GM12878 (cell line): ENCODE data around the gene ITPR2. TPM values are rescaled to one million over a fixed set of nuclear protein-coding genes. Genes with fewer than 3 reads are reported as not detected.

Experiments
- ATAC-seq: fragments of 200-7000 bp; cut with Tn5 transposase; 3 replicates; pipeline ENCODE4 v1.9.1; 2020; ENCODE audit warnings: mild to moderate bottlenecking, moderate library complexity
- BruUV-seq: library from RNA; stranded (reverse); fragments of 400-500 nt; replicated peaks from 2 replicates; lab custom pipeline; 2021; lab: Mats Ljungman, UMichigan
- CTCF ChIA-PET: fragments of 300-600 bp; sonication (Branson Sonifier 250); formaldehyde crosslinking; extraction: SDS; loops from one replicate; lab custom pipeline; 2021; ENCODE audit warnings: inconsistent platforms; lab: Yijun Ruan, JAX
- POLR2A ChIA-PET: fragments of 350-600 bp; formaldehyde crosslinking; extraction: SDS; loops from one replicate; lab custom pipeline; 2021; ENCODE audit warnings: inconsistent platforms; lab: Charles Lee
- RAD21 ChIA-PET: fragments of 300-600 bp; sonication (Branson Sonifier 250); formaldehyde crosslinking; loops from one replicate; lab custom pipeline; 2023; ENCODE audit warnings: antibody characterized with exemption; ENCODE audit not compliant: unreplicated experiment; lab: Charles Lee
- SMC1A ChIA-PET: fragments of 300-600 bp; sonication (Branson Sonifier 250); formaldehyde crosslinking; loops from one replicate; lab custom pipeline; 2023; ENCODE audit not compliant: unreplicated experiment, uncharacterized antibody; lab: Charles Lee
- DNase-seq: peaks from one replicate; pipeline ENCODE4 v3.0.0-alpha.2; 2011; ENCODE audit warnings: low read depth, low spot score
- FAIRE-seq: peaks from 3 replicates; lab custom pipeline; 2011; peaks lifted over from hg19 to GRCh38; lab: Jason Lieb, UNC
- H2AFZ ChIP-seq: 2 replicates; pipeline ENCODE4 v1.6.0; 2011; ENCODE audit warnings: low read depth, low read length, control low read depth; ENCODE audit not compliant: control insufficient read depth
- H3K27ac ChIP-seq: 2 replicates; pipeline ENCODE4 v1.5.1; 2011; ENCODE audit warnings: control low read depth; ENCODE audit not compliant: control insufficient read depth, insufficient read depth
- H3K27me3 ChIP-seq, 2 experiments: replicated peaks in 1 of 2; 2 replicates each; pipeline versions ENCODE4 v1.6.0 to v1.6.1; 2011; ENCODE audit warnings: low read length in 1 of 2; ENCODE audit not compliant: control insufficient read depth in 2 of 2, insufficient read depth in 2 of 2
- H3K36me3 ChIP-seq, 2 experiments: 2 replicates each; pipeline ENCODE4 v1.5.1; 2011; ENCODE audit warnings: low read length in 1 of 2; ENCODE audit not compliant: control insufficient read depth in 2 of 2, insufficient read depth in 2 of 2
- H3K4me1 ChIP-seq: 2 replicates; pipeline ENCODE4 v1.6.1; 2011; ENCODE audit warnings: mild to moderate bottlenecking, low read length, moderate library complexity, mixed read lengths; ENCODE audit not compliant: control insufficient read depth, insufficient read depth
- H3K4me2 ChIP-seq: 2 replicates; pipeline ENCODE4 v1.6.0; 2011; ENCODE audit warnings: control low read depth; ENCODE audit not compliant: control insufficient read depth, insufficient read depth
- H3K4me3 ChIP-seq: fragments of 200-600 bp; sonication (generic); 2 replicates; pipeline ENCODE4 v1.5.1; 2016
- H3K79me2 ChIP-seq: 2 replicates; pipeline ENCODE4 v1.6.0; 2011; ENCODE audit warnings: low read length; ENCODE audit not compliant: control insufficient read depth, insufficient read depth
- H3K9ac ChIP-seq: 2 replicates; pipeline ENCODE4 v1.8.0; 2011; ENCODE audit warnings: low read length, control low read depth, mixed read lengths; ENCODE audit not compliant: control insufficient read depth, insufficient read depth
- H3K9me3 ChIP-seq: replicated peaks from 3 replicates; pipeline ENCODE4 v1.5.1; 2011; ENCODE audit warnings: mild to moderate bottlenecking, low read length; ENCODE audit not compliant: control insufficient read depth, insufficient read depth
- H4K20me1 ChIP-seq: 2 replicates; pipeline ENCODE4 v1.6.0; 2011; ENCODE audit not compliant: control insufficient read depth, insufficient read depth
- EED ChIP-seq: sonication (generic); IDR thresholded peaks from 2 replicates; pipeline ENCODE4 v1.6.1; 2016; ENCODE audit warnings: antibody characterized with exemption, low read depth
- EP300 ChIP-seq, 2 experiments: fragments of 150-350 bp in 1 of 2; IDR thresholded peaks; 2 replicates each; pipeline ENCODE4 v1.6.1; 2011 to 2012; ENCODE audit warnings: low read depth in 2 of 2, low read length in 2 of 2, borderline replicate concordance in 1 of 2, improper control_type of control experiment in 1 of 2, inconsistent platforms in 1 of 2; ENCODE audit not compliant: control insufficient read depth in 1 of 2
- EZH2 ChIP-seq: IDR thresholded peaks from 2 replicates; pipeline ENCODE4 v1.6.1; 2012; ENCODE audit warnings: low read depth, mild to moderate bottlenecking, control low read depth, inconsistent platforms, low read length, borderline replicate concordance; ENCODE audit not compliant: control insufficient read depth
- FOXM1 ChIP-seq: IDR thresholded peaks from 2 replicates; pipeline ENCODE4 v1.6.1; 2012; ENCODE audit warnings: low read depth, mild to moderate bottlenecking, inconsistent platforms, low read length, moderate library complexity
- KAT2A ChIP-seq: conservative IDR thresholded peaks from 2 replicates; pipeline ENCODE4 v1.6.1; 2011; ENCODE audit warnings: low read depth, low read length; ENCODE audit not compliant: control insufficient read depth
- MEF2B ChIP-seq: fragments of 450-650 bp; IDR thresholded peaks from 2 replicates; pipeline ENCODE4 v1.6.1; 2018; ENCODE audit warnings: mild to moderate bottlenecking, moderate library complexity; ENCODE audit not compliant: partially characterized antibody, poor library complexity, severe bottlenecking
- MTA2 ChIP-seq: fragments of 450-650 bp; IDR thresholded peaks from 2 replicates; pipeline ENCODE4 v1.6.1; 2016; ENCODE audit warnings: low read depth, mild to moderate bottlenecking, moderate library complexity
- NR2F1 ChIP-seq: fragments of 450-650 bp; conservative IDR thresholded peaks from 2 replicates; pipeline ENCODE4 v1.6.1; 2017; ENCODE audit warnings: mild to moderate bottlenecking
- PML ChIP-seq: IDR thresholded peaks from 2 replicates; pipeline ENCODE4 v1.6.1; 2012; ENCODE audit warnings: low read length, inconsistent platforms
- RCOR1 ChIP-seq: conservative IDR thresholded peaks from 2 replicates; pipeline ENCODE4 v1.6.1; 2012; ENCODE audit warnings: low read depth, low read length, improper control_type of control experiment
- SMC3 ChIP-seq: IDR thresholded peaks from 2 replicates; pipeline ENCODE4 v1.6.1; 2011; ENCODE audit warnings: low read length, improper control_type of control experiment, borderline replicate concordance
- ZBED1 ChIP-seq: IDR thresholded peaks from 2 replicates; pipeline ENCODE4 v1.6.1; 2016; ENCODE audit warnings: borderline replicate concordance
- ZNF622 ChIP-seq: fragments of 450-650 bp; IDR thresholded peaks from 2 replicates; pipeline ENCODE4 v1.6.1; 2017; ENCODE audit warnings: mild to moderate bottlenecking, inconsistent platforms
- ZZZ3 ChIP-seq: IDR thresholded peaks from 2 replicates; pipeline ENCODE4 v1.6.1; 2011; ENCODE audit warnings: low read depth; ENCODE audit not compliant: control insufficient read depth, insufficient read length
- in situ Hi-C: fragments of 300-500 bp; cut with MboI; formaldehyde crosslinking; loops from 9 replicates; pipeline ENCODE4 v1.14.3; 2018; ENCODE audit warnings: mixed read lengths
- intact Hi-C: fragments of 100-400 bp; cut with micrococcal nuclease; formaldehyde crosslinking; loops from one replicate; pipeline ENCODE4 v1.14.2; 2022; ENCODE audit not compliant: unreplicated experiment
- polyA plus RNA-seq, 11 experiments: library from polyadenylated mRNA; depleted of rRNA in 4 of 11; unstranded in 6 of 11; stranded (reverse) in 5 of 11; fragments of >200 nt; fragmentation: Nextera tagmentation in 4 of 11; fragmentation: Illumina TruSeq in 1 of 11; extraction: Ambion mirVana in 4 of 11; extraction: Trizol in 1 of 11; gene quantifications; 1 replicate in 1 of 11; 2 replicates in 10 of 11; pipeline versions ENCODE4 v1.2.1 to v1.2.3, GENCODE V29; 2011 to 2016; ENCODE audit warnings: inconsistent platforms in 2 of 11, missing spikeins in 2 of 11, low read depth in 1 of 11
- total RNA-seq, 4 experiments: library from RNA; depleted of rRNA in 3 of 4; stranded (reverse); fragments of >200 nt in 3 of 4; fragmentation: Illumina TruSeq in 1 of 4; extraction: Trizol in 1 of 4; gene quantifications; 2 replicates each; pipeline versions ENCODE4 v1.2.1 to v1.2.3, GENCODE V29; 2013 to 2021
- TF ChIP-seq, protein P1 (sequence below): fragments of 450-650 bp; IDR thresholded peaks from 2 replicates; pipeline ENCODE4 v1.6.1; 2017; ENCODE audit warnings: mild to moderate bottlenecking, moderate library complexity
- TF ChIP-seq, protein P2 (sequence below): IDR thresholded peaks from 2 replicates; pipeline ENCODE4 v1.6.1; 2011; ENCODE audit warnings: borderline replicate concordance, low read depth, mild to moderate bottlenecking, moderate library complexity, mixed read lengths, low read length; ENCODE audit not compliant: insufficient read depth; ENCODE audit errors: extremely low read length

ITPR2 gene
- total and polyA plus RNA-seq, 10 of the 15 experiments (the other 5 are each of a cell fraction or from before 2014, with no cell fraction given), result 7.5 to 76.2 (median 47.1) TPM

DNA sequence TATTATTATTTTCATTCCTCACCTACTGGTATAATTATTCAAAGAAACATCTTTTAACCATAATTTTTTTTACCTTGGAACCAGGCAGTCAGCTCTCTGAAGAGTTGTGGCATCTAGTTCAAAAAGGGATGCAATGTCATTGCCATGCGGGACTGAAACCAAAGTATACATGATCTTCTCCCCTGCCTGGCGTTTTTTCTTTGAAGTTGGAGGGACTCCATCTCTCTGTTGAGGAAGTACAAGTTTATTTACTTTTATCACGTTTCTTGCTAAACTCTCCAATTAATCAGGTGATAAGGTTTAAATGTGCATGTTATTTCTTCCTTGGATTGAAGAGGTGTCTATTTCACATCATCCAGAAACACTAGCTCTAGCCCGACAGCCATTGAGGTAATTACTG is 146.6 kb downstream of the ITPR2 start (continued):
- TF ChIP-seq, protein P1, sequence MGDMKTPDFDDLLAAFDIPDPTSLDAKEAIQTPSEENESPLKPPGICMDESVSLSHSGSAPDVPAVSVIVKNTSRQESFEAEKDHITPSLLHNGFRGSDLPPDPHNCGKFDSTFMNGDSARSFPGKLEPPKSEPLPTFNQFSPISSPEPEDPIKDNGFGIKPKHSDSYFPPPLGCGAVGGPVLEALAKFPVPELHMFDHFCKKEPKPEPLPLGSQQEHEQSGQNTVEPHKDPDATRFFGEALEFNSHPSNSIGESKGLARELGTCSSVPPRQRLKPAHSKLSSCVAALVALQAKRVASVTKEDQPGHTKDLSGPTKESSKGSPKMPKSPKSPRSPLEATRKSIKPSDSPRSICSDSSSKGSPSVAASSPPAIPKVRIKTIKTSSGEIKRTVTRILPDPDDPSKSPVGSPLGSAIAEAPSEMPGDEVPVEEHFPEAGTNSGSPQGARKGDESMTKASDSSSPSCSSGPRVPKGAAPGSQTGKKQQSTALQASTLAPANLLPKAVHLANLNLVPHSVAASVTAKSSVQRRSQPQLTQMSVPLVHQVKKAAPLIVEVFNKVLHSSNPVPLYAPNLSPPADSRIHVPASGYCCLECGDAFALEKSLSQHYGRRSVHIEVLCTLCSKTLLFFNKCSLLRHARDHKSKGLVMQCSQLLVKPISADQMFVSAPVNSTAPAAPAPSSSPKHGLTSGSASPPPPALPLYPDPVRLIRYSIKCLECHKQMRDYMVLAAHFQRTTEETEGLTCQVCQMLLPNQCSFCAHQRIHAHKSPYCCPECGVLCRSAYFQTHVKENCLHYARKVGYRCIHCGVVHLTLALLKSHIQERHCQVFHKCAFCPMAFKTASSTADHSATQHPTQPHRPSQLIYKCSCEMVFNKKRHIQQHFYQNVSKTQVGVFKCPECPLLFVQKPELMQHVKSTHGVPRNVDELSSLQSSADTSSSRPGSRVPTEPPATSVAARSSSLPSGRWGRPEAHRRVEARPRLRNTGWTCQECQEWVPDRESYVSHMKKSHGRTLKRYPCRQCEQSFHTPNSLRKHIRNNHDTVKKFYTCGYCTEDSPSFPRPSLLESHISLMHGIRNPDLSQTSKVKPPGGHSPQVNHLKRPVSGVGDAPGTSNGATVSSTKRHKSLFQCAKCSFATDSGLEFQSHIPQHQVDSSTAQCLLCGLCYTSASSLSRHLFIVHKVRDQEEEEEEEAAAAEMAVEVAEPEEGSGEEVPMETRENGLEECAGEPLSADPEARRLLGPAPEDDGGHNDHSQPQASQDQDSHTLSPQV, result no peak
- TF ChIP-seq EZH2 (no peak), EED (no peak), PML (no peak), NR2F1 (no peak), RCOR1 (no peak), ZNF622 (no peak), MTA2 (no peak)
- TF ChIP-seq, all 136 proteins: peak for 0

DNA sequence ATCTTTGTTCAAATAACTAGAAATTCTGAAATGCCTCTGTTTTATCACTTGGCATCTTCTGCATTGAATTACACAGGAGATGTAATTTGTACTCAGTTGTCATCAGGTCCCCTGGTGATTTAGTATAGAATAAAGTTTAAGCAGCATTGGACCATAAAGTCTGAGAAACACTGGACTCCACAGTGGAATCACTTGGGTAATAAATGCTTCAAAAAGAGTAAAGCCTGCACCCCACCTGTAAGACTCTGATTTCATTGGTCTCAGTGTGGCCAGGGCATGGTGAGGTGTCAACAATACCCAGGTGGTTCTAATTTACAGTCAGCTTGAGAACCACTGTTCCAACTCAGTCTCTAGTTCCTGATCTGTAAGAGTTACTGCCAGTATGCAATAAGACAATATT is 148.9 kb downstream of the ITPR2 start:
- Histone ChIP-seq H3K27ac (no peak overlapping the region), H3K9ac (no peak overlapping the region), H3K4me2 (no peak overlapping the region), H3K79me2 (no peaks in the 10 kb centered on the region), H3K27me3 (no peaks in the 10 kb centered on the region), H2AFZ (no peak overlapping the region), H4K20me1 (no peaks in the 10 kb centered on the region), H3K4me3 (no peak overlapping the region), H3K36me3 (peaks cover 1 to 22% of the 10 kb centered on the region in 2 experiments), H3K9me3 (no peaks in the 10 kb centered on the region; the same call in 2 of the 3 replicates), H3K4me1 (no peaks in the 10 kb centered on the region)
- ATAC-seq (no peak), DNase-seq (no peak), FAIRE-seq (no peak)
- in situ Hi-C loops (no loop called here), intact Hi-C loops (no loop called here)
- CTCF ChIA-PET, result interaction anchor here (1.2 kb wide), 1 partner anchor 18 kb away, joined by 3 read pairs; no protein-coding TSS in a partner anchor
- RAD21 ChIA-PET, result no interaction called here
- no TSS peak for BruUV-seq
- POLR2A ChIA-PET, result no interaction called here
- SMC1A ChIA-PET, result interaction anchor here (1.1 to 1.7 kb wide), 3 partner anchors 9 to 17 kb away, joined by 3 to 6 read pairs (median 5); no protein-coding TSS in a partner anchor
- TF ChIP-seq FOXM1 (no peak), ZBED1 (no peak), SMC3 (no peak), EP300 (IDR thresholded peaks at IDR 0.05; ENCODE audit: borderline replicate concordance in 1 of 2, control insufficient read depth in 1 of 2, low read depth in 2 of 2, low read length in 2 of 2) (no peak), ZZZ3 (no peak), MEF2B (no peak), KAT2A (no peak)
- TF ChIP-seq, protein P2, sequence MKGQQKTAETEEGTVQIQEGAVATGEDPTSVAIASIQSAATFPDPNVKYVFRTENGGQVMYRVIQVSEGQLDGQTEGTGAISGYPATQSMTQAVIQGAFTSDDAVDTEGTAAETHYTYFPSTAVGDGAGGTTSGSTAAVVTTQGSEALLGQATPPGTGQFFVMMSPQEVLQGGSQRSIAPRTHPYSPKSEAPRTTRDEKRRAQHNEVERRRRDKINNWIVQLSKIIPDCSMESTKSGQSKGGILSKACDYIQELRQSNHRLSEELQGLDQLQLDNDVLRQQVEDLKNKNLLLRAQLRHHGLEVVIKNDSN, result no peak
